GM12872 (cell line): ENCODE measurements around the gene ATP8B3.

Experiments used
- CTCF ChIP-seq: IDR thresholded peaks from 3 replicates; pipeline ENCODE4 v1.5.1; 2011; ENCODE audit warnings: low read depth, mild to moderate bottlenecking, low read length, moderate library complexity; ENCODE audit not compliant: insufficient read depth

The ATP8B3 gene

GRCh38 chr19:1809678-1810077 lies 2.4 kb downstream of the ATP8B3 start:
- TF ChIP-seq CTCF: no peak

- TF ChIP-seq CTCF: no peak
Measured at GRCh38 chr19:1808395-1808731, 3.7 kb downstream of the ATP8B3 start.

GRCh38 chr19:1807695-1808394 lies 4.2 kb downstream of the ATP8B3 start:
- no peak for TF ChIP-seq CTCF

GRCh38 chr19:1807030-1807694 lies 4.9 kb downstream of the ATP8B3 start:
- TF ChIP-seq CTCF: no peak

- no peak for TF ChIP-seq CTCF
Measured at GRCh38 chr19:1806184-1807029, 5.7 kb downstream of the ATP8B3 start.

GRCh38 chr19:1805401-1806183 lies 6.5 kb downstream of the ATP8B3 start:
- TF ChIP-seq CTCF: no peak

- TF ChIP-seq CTCF: no peak
Measured at GRCh38 chr19:1804858-1805257, 7.2 kb downstream of the ATP8B3 start.
